Common myeloid progenitor, CD34-positive (primary cell): ENCODE measurements around the gene CSMD2.

Source experiments
- CTCF ChIA-PET: fragments of 350-600 bp; sonication (Branson Sonifier 250); formaldehyde crosslinking; loops from one replicate; lab custom pipeline; 2021; ENCODE audit warnings: antibody characterized with exemption; lab: Charles Lee
- POLR2A ChIA-PET: fragments of 350-600 bp; sonication (Branson Sonifier 250); formaldehyde crosslinking; loops from one replicate; lab custom pipeline; 2021; ENCODE audit warnings: antibody characterized with exemption; lab: Charles Lee
- DNase-seq, 3 donors: peaks; one replicate each; pipeline versions ENCODE4 v3.0.0 to v3.0.0-alpha.2; 2013
- H3K27ac ChIP-seq, 2 experiments: 1 replicate in 1 of 2; 2 replicates in 1 of 2; pipeline ENCODE4 v1.7.0; 2013; ENCODE audit warnings: inconsistent platforms in 2 of 2, low read length in 2 of 2, mild to moderate bottlenecking in 2 of 2, low read depth in 1 of 2, moderate library complexity in 1 of 2; ENCODE audit not compliant: severe bottlenecking in 2 of 2, insufficient read depth in 1 of 2, poor library complexity in 1 of 2
- H3K27me3 ChIP-seq, 5 experiments: replicated peaks in 2 of 5; 1 replicate in 3 of 5; 2 replicates in 2 of 5; pipeline versions ENCODE4 v1.6.1 to v1.7.0; 2013; ENCODE audit warnings: low read length in 4 of 5, mild to moderate bottlenecking in 2 of 5, moderate library complexity in 2 of 5, inconsistent platforms in 1 of 5; ENCODE audit not compliant: insufficient read depth in 5 of 5, control insufficient read depth in 4 of 5
- H3K36me3 ChIP-seq, 4 experiments: 1 replicate in 2 of 4; 2 replicates in 2 of 4; pipeline versions ENCODE4 v1.6.1 to v1.7.0; 2013; ENCODE audit warnings: low read length in 3 of 4, control low read depth in 1 of 4, mild to moderate bottlenecking in 1 of 4; ENCODE audit not compliant: control insufficient read depth in 4 of 4, insufficient read depth in 4 of 4
- H3K4me1 ChIP-seq, 4 experiments: 1 replicate in 3 of 4; 2 replicates in 1 of 4; pipeline versions ENCODE4 v1.6.1 to v1.7.1; 2013; ENCODE audit warnings: low read length in 3 of 4, mild to moderate bottlenecking in 3 of 4, control low read depth in 1 of 4, inconsistent platforms in 1 of 4, moderate library complexity in 1 of 4; ENCODE audit not compliant: control insufficient read depth in 4 of 4, insufficient read depth in 4 of 4; ENCODE audit errors: control extremely low read depth in 1 of 4
- H3K4me3 ChIP-seq, 7 experiments: 1 replicate in 4 of 7; 2 replicates in 3 of 7; pipeline versions ENCODE4 v1.5.1 to v1.7.0; 2013; ENCODE audit warnings: mild to moderate bottlenecking in 7 of 7, low read length in 6 of 7, moderate library complexity in 6 of 7, inconsistent platforms in 2 of 7, low read depth in 2 of 7, control low read depth in 1 of 7; ENCODE audit not compliant: insufficient read depth in 4 of 7, control insufficient read depth in 1 of 7; ENCODE audit errors: extremely low read depth in 1 of 7
- H3K9me3 ChIP-seq, 5 experiments: 1 replicate in 4 of 5; 2 replicates in 1 of 5; pipeline versions ENCODE4 v1.6.1 to v1.7.1; 2013; ENCODE audit warnings: low read length in 4 of 5, mild to moderate bottlenecking in 2 of 5, inconsistent platforms in 1 of 5, low read depth in 1 of 5, moderate library complexity in 1 of 5; ENCODE audit not compliant: control insufficient read depth in 4 of 5, insufficient read depth in 2 of 5; ENCODE audit errors: control extremely low read depth in 1 of 5
- WGBS: methylation state at CpG from one replicate; pipeline ENCODE4 v1.1.5; 2013; ENCODE audit not compliant: insufficient coverage; 5-methylcytosine and 5-hydroxymethylcytosine counted together

The CSMD2 gene

DNA sequence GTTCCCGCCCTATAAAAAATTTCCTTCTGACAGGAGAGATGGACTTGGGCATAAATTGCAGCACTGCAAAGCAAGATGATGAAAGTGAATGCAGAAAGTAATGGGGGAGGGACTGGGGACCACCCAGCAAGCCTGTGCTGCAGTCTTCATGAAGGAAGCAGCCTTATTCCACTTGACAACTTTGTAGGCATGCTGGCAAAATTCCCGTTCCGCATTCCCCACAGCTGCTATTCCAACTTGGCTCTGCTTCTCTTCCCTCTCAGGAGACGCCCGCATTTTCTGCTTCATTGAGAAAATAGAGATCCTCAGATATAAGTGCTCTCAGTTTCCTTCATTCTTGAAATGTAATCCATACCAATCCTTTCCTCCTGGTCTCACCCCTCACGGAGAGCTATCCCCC lies 298.7 kb downstream of the CSMD2 start:
- POLR2A ChIA-PET: no interaction called here
- CTCF ChIA-PET: no interaction called here

DNA sequence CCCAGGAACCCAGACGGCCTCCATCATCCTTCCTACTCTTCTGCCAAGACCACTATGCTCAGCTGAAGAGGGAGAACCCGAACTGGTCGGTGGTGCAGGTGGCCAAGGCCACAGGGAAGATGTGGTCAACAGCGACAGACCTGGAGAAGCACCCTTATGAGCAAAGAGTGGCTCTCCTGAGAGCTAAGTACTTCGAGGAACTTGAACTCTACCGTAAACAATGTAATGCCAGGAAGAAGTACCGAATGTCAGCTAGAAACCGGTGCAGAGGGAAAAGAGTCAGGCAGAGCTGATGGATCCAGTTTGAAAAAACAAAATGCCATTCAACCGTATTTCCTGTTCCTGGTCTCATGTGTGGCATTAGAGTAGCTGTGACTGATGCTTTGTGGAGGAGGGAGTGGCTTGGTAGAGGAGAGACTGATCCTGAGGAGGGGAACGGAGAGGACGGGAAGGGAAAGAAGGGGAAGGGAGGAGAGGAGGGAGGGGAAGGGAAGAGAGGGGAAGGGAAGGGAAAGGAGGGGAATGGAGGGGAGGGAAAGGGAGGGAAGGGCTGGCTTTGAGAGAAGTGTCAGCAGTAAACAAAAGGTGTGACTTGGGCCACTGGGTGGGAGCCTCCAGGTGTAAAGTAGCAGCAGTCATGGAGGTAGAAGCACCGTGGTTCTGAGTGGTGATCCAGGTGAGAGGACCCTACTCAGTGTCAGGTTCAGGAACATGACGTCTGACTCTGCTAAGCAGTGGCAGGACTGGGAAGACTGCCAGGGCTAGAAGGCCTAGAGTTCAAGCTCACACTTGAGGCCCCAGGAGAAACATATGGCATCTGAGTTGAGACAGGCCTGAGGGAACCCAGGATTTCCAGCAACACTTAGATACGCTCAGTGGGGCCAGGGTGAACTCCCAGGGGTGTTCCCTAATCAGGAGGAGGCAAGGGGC lies 300.3 kb downstream of the CSMD2 start:
- Histone ChIP-seq H3K36me3 (no peaks in the 10 kb centered on the region), H3K27ac (no peak overlapping the region), H3K9me3 (no peaks in the 10 kb centered on the region), H3K27me3 (peaks cover 0 to 14% (median 3%) of the 10 kb centered on the region in 5 experiments), H3K4me3 (no peak overlapping the region), H3K4me1 (no peaks in the 10 kb centered on the region)
- POLR2A ChIA-PET: no interaction called here
- no peak for DNase-seq
- 80% methylated on average over 12 of the region's 14 CpGs for WGBS
- CTCF ChIA-PET: no interaction called here

More for the DNA sequence above, 298.7 kb downstream of the CSMD2 start:
- H3K27me3 ChIP-seq: peaks cover 0 to 14% (median 3%) of the 10 kb centered on the region in 5 experiments
- H3K36me3 ChIP-seq: no peaks in the 10 kb centered on the region
- WGBS: 90% methylated on average over 6 of the region's 6 CpGs
- no peak for DNase-seq
- H3K4me1 ChIP-seq: no peaks in the 10 kb centered on the region
- H3K27ac ChIP-seq: no peak overlapping the region
- no peak overlapping the region for H3K4me3 ChIP-seq
- no peaks in the 10 kb centered on the region for H3K9me3 ChIP-seq

GRCh38 chr1:33863779-33864178 lies 301.3 kb downstream of the CSMD2 start, which contains the start of gene HMGB4:
Gene HMGB4 (plus strand): TSS chr1:33864079. CDS start chr1:33864192, 113 bp downstream.
- Histone ChIP-seq H3K4me1 (no peaks in the 10 kb centered on the region), H3K27me3 (peaks cover 0 to 19% (median 3%) of the 10 kb centered on the region in 5 experiments), H3K4me3 (no peak within 1 kb of the TSS), H3K9me3 (no peaks in the 10 kb centered on the region), H3K36me3 (no peaks in the 10 kb centered on the region), H3K27ac (no peak within 1 kb of the TSS)
- CTCF ChIA-PET: no interaction called here
- no peak for DNase-seq
- POLR2A ChIA-PET: no interaction called here
- WGBS: 89% methylated on average over 2 of the region's 3 CpGs

- Histone ChIP-seq H3K36me3 (no peaks in the 10 kb centered on the region), H3K9me3 (no peaks in the 10 kb centered on the region), H3K27me3 (peaks cover 0 to 19% (median 3%) of the 10 kb centered on the region in 5 experiments), H3K4me3 (no peak overlapping the region), H3K27ac (no peak overlapping the region), H3K4me1 (no peaks in the 10 kb centered on the region)
- ChIA-PET POLR2A (interaction anchor here (0.5 to 0.6 kb wide), 2 partner anchors 25 to 651 kb away, joined by 3 to 4 read pairs; no protein-coding TSS in a partner anchor), CTCF (no interaction called here)
- no peak for DNase-seq
- no CpG with 5 or more reads among the region's 2 CpGs for WGBS
Observed at GRCh38 chr1:33860671-33861070, 304.4 kb downstream of the CSMD2 start.

DNA sequence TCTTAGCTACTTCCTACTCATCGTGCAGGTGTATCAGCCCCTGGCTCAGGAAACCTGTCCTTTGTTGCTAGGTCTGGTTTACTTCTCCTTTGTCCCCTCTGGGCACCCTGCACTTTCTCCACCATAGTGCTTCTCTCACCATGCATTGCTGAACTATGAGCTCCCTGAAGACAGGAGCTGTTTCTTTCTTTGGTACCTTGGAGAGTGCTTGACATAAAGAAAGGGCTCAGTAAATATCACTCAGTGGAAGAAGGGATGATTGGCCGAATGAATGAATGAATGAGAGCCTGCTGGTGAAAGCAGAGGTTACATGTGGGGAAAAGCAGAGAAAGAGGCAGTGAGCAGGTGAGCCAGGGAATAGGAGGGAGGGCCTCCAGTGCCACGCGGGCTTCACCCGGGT lies 310.9 kb downstream of the CSMD2 start:
- Histone ChIP-seq H3K9me3 (no peaks in the 10 kb centered on the region), H3K4me3 (no peak overlapping the region), H3K4me1 (no peaks in the 10 kb centered on the region), H3K36me3 (no peaks in the 10 kb centered on the region), H3K27ac (no peak overlapping the region), H3K27me3 (peaks cover 0 to 8% (median 2%) of the 10 kb centered on the region in 5 experiments)
- ChIA-PET CTCF (no interaction called here), POLR2A (no interaction called here)
- 100% methylated on average over 3 of the region's 5 CpGs for WGBS
- DNase-seq: no peak

DNA sequence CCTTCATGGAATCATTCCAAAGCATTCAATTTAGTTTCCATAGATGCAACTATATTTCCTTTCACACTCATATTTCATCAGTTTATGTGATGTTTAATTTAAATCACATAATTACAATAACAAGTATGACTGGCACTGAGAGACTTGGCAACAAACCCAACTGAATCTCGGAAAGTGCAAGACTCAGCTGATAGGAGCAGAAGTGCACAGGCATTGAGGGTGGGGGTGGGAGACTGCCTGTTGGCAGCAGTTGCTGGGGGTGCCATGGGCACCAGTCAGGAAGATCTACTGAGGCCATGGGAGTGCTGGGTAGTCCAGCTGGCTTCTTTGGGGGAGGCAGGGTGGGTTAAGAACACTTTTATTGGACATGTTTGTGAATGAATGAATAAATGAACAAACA lies 311.6 kb downstream of the CSMD2 start:
- DNase-seq: no peak
- peaks cover 0 to 6% (median 2%) of the 10 kb centered on the region in 5 experiments for H3K27me3 ChIP-seq
- POLR2A ChIA-PET: interaction anchor here (0.5 kb wide), 1 partner anchor 257 kb away, joined by 3 read pairs; no protein-coding TSS in a partner anchor
- CTCF ChIA-PET: no interaction called here
- WGBS: no CpG with 5 or more reads among the region's 1 CpG
- H3K4me3 ChIP-seq: no peak overlapping the region
- no peaks in the 10 kb centered on the region for H3K36me3 ChIP-seq
- H3K4me1 ChIP-seq: no peaks in the 10 kb centered on the region
- H3K27ac ChIP-seq: no peak overlapping the region
- H3K9me3 ChIP-seq: no peaks in the 10 kb centered on the region

DNA sequence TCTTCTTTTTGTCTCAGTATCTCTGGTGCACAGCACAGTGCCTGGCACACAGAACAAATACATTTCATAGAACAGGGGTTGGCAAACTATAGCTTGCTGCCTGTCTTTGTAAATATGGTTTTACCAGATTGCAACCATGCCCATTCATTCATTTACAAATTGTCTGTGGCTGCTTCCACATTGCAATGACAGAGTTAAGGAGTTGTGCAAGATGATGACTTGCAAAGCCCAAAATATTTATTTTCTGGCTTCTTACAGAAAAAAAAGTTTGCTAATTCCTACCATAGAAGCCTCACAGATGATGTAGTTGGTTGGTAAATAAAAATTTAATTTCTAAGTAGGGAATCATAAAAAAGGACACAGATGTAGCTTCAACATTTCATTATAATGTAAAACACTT lies 312.3 kb downstream of the CSMD2 start:
- Histone ChIP-seq H3K9me3 (no peaks in the 10 kb centered on the region), H3K27me3 (peaks cover 0 to 6% (median 2%) of the 10 kb centered on the region in 5 experiments), H3K27ac (no peak overlapping the region), H3K4me1 (no peaks in the 10 kb centered on the region), H3K36me3 (no peaks in the 10 kb centered on the region), H3K4me3 (no peak overlapping the region)
- ChIA-PET CTCF (no interaction called here), POLR2A (no interaction called here)
- DNase-seq: no peak
